ENCODE measurements around the gene NUDT14. TPM values are rescaled to one million over a fixed set of nuclear protein-coding genes. Genes with fewer than 3 reads are reported as not detected.

Gene NUDT14
- total and polyA plus RNA-seq, 2 donors from 2014 or later: 48.6 to 59.1 TPM

DNA sequence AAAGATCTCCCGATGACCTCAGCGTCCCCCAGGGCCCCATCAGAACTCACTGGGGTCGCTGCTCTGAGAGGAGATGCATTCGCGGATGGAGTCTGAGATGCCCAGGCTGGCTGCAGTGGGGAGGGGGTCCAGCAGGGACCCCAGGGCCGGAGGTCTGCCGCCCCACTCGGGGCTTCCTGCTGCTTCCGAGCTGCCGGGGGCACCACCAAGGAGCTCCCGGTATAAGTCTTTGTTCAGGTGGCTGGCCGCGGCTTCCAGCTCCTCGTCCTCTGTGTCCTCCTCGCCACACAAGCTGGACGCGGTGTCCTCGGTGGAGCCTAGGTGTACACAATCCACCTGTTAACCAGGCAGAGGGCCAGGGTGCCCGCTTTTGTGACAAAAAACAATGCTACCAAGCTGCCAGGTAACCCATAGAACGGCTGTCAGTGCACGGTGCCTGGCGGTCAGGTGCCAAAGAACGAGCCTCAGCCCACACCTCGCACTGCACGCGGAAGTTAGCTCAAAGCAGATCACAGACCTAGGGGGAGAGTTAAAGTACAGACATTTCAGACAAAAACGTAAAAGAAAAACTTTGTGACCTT is 40.6 kb upstream of the NUDT14 start:
- H3K4me1 ChIP-seq (ENCODE audit: control insufficient read depth in 2 of 3, insufficient read depth in 2 of 3, low read depth in 1 of 3, low read length in 3 of 3): peaks cover 0 to 15% (median 13%) of the 10 kb centered on the region in 3 donors
- H3K9me3 ChIP-seq (ENCODE audit: control insufficient read depth in 2 of 3, insufficient read depth in 1 of 3, low read length in 3 of 3): no peaks in the 10 kb centered on the region
- peaks cover 0 to 14% (median 4%) of the 10 kb centered on the region in 3 donors for H3K36me3 ChIP-seq (ENCODE audit: control insufficient read depth in 2 of 3, insufficient read depth in 3 of 3, low read length in 3 of 3)
- no peak for TF ChIP-seq CTCF (IDR thresholded peaks at IDR 0.05; ENCODE audit: borderline replicate concordance, extremely low read depth, insufficient read depth)
- intact Hi-C loops (cut with DNase I): no loop called here
- no peak overlapping the region for H3K9ac ChIP-seq (ENCODE audit: low read length in 3 of 3)
- H3K27ac ChIP-seq (ENCODE audit: low read depth in 2 of 2, low read length in 2 of 2): no peak overlapping the region
- no peak for FAIRE-seq
- no peaks in the 10 kb centered on the region for H3K27me3 ChIP-seq (ENCODE audit: control insufficient read depth, insufficient read depth, low read length)
- no peak overlapping the region for H3K4me3 ChIP-seq (ENCODE audit: low read length in 3 of 3)
- no peak for DNase-seq

GRCh38 chr14:105220699-105221597 is 39.8 kb upstream of the NUDT14 start:
- Histone ChIP-seq H3K9ac (ENCODE audit: low read length in 3 of 3) (no peak overlapping the region), H3K27me3 (ENCODE audit: control insufficient read depth, insufficient read depth, low read length) (no peaks in the 10 kb centered on the region), H3K36me3 (ENCODE audit: control insufficient read depth in 2 of 3, insufficient read depth in 3 of 3, low read length in 3 of 3) (peaks cover 0 to 10% (median 4%) of the 10 kb centered on the region in 3 donors), H3K27ac (ENCODE audit: low read depth in 2 of 2, low read length in 2 of 2) (peak overlapping the region in 1 of 2 donors; percentile 49), H3K4me3 (ENCODE audit: low read length in 3 of 3) (no peak overlapping the region), H3K4me1 (ENCODE audit: control insufficient read depth in 2 of 3, insufficient read depth in 2 of 3, low read depth in 1 of 3, low read length in 3 of 3) (peaks cover 0 to 15% (median 13%) of the 10 kb centered on the region in 3 donors), H3K9me3 (ENCODE audit: control insufficient read depth in 2 of 3, insufficient read depth in 1 of 3, low read length in 3 of 3) (no peaks in the 10 kb centered on the region)
- intact Hi-C loops (cut with DNase I): no loop called here
- DNase-seq: no peak
- no peak for FAIRE-seq
- TF ChIP-seq CTCF (IDR thresholded peaks at IDR 0.05; ENCODE audit: borderline replicate concordance, extremely low read depth, insufficient read depth): no peak

DNA sequence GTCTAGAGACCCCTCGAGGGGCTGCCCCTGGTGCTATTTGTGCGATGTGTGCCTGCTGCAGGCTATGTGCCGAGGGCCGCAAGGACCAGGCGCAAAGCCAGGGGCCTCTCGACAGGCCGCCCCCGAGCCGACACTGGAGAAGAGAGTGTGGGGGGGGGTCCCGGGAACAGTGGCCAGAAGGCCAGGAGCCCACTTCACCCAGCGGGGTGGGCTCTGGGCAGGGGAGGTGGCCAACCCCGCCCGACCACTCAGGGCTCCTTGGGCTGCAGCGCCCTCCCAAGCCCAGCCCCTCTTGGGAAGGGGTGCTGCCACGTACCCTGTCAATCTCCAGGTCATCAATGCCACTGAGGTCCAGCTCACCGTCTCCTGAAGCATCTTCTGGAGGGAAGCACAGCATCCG is 38.6 kb upstream of the NUDT14 start:
- Histone ChIP-seq H3K27ac (ENCODE audit: low read depth in 2 of 2, low read length in 2 of 2) (no peak overlapping the region), H3K36me3 (ENCODE audit: control insufficient read depth in 2 of 3, insufficient read depth in 3 of 3, low read length in 3 of 3) (peaks cover 8 to 18% (median 8%) of the 10 kb centered on the region in 3 donors), H3K9ac (ENCODE audit: low read length in 3 of 3) (no peak overlapping the region), H3K9me3 (ENCODE audit: control insufficient read depth in 2 of 3, insufficient read depth in 1 of 3, low read length in 3 of 3) (peaks cover 0 to 4% (median 0%) of the 10 kb centered on the region in 3 donors), H3K27me3 (ENCODE audit: control insufficient read depth, insufficient read depth, low read length) (no peaks in the 10 kb centered on the region), H3K4me1 (ENCODE audit: control insufficient read depth in 2 of 3, insufficient read depth in 2 of 3, low read depth in 1 of 3, low read length in 3 of 3) (peaks cover 2 to 15% (median 9%) of the 10 kb centered on the region in 3 donors), H3K4me3 (ENCODE audit: low read length in 3 of 3) (no peak overlapping the region)
- FAIRE-seq: no peak
- no peak for DNase-seq
- intact Hi-C loops (cut with DNase I): no loop called here
- TF ChIP-seq CTCF (IDR thresholded peaks at IDR 0.05; ENCODE audit: borderline replicate concordance, extremely low read depth, insufficient read depth): no peak

All from kidney (tissue), 14 donors.